Astrocyte (in vitro differentiated cells and primary cell): ENCODE measurements around the gene HOXB4. TPM values are rescaled to one million over a fixed set of nuclear protein-coding genes. Genes with fewer than 3 reads are reported as not detected.

Source experiments
- DNase-seq: peaks from one replicate; pipeline ENCODE4 v3.0.0-alpha.2; 2010; ENCODE audit warnings: low read depth
- FAIRE-seq: peaks from 2 replicates; lab custom pipeline; 2011; peaks lifted over from hg19 to GRCh38; lab: Jason Lieb, UNC
- H2AFZ ChIP-seq: 2 replicates; pipeline ENCODE4 v1.6.0; 2012; ENCODE audit warnings: low read depth, low read length, inconsistent platforms
- H3K27ac ChIP-seq: 2 replicates; pipeline ENCODE4 v1.5.1; 2011; ENCODE audit warnings: low read depth, low read length, inconsistent platforms
- H3K27me3 ChIP-seq: 2 replicates; pipeline ENCODE4 v1.6.0; 2011; ENCODE audit warnings: low read length, inconsistent platforms; ENCODE audit not compliant: insufficient read depth
- H3K36me3 ChIP-seq: 2 replicates; pipeline ENCODE4 v1.5.1; 2011; ENCODE audit warnings: low read length, inconsistent platforms; ENCODE audit not compliant: insufficient read depth
- H3K4me1 ChIP-seq: 2 replicates; pipeline ENCODE4 v1.5.1; 2011; ENCODE audit warnings: low read length, inconsistent platforms; ENCODE audit not compliant: insufficient read depth
- H3K4me2 ChIP-seq: 2 replicates; pipeline ENCODE4 v1.6.0; 2012; ENCODE audit warnings: low read length, inconsistent platforms
- H3K4me3 ChIP-seq: 2 replicates; pipeline ENCODE4 v1.5.1; 2011; ENCODE audit warnings: low read depth, mild to moderate bottlenecking, low read length, inconsistent platforms; ENCODE audit not compliant: insufficient read depth
- H3K79me2 ChIP-seq: 2 replicates; pipeline ENCODE4 v1.6.0; 2012; ENCODE audit warnings: mild to moderate bottlenecking, low read length, inconsistent platforms; ENCODE audit not compliant: insufficient read depth
- H3K9ac ChIP-seq: 2 replicates; pipeline ENCODE4 v1.6.0; 2012; ENCODE audit warnings: mild to moderate bottlenecking, low read length, inconsistent platforms
- H3K9me3 ChIP-seq: 2 replicates; pipeline ENCODE4 v1.5.1; 2012; ENCODE audit warnings: low read depth, mild to moderate bottlenecking, low read length, inconsistent platforms; ENCODE audit not compliant: insufficient read depth
- H4K20me1 ChIP-seq: 2 replicates; pipeline ENCODE4 v1.6.0; 2012; ENCODE audit warnings: low read length, inconsistent platforms; ENCODE audit not compliant: insufficient read depth
- H3K27ac Mint-ChIP-seq: one replicate; pipeline ENCODE4 v1.8.0; 2021; ENCODE audit warnings: mild to moderate bottlenecking, mixed read lengths; ENCODE audit not compliant: unreplicated experiment
- H3K27me3 Mint-ChIP-seq: one replicate; pipeline ENCODE4 v1.8.0; 2021; ENCODE audit warnings: low read depth, mixed read lengths; ENCODE audit not compliant: unreplicated experiment
- H3K36me3 Mint-ChIP-seq: one replicate; pipeline ENCODE4 v1.8.0; 2021; ENCODE audit warnings: low read depth, mixed read lengths; ENCODE audit not compliant: unreplicated experiment
- H3K4me1 Mint-ChIP-seq: one replicate; pipeline ENCODE4 v1.8.0; 2021; ENCODE audit warnings: low read depth, mixed read lengths; ENCODE audit not compliant: unreplicated experiment
- H3K4me3 Mint-ChIP-seq: one replicate; pipeline ENCODE4 v1.8.0; 2021; ENCODE audit warnings: mild to moderate bottlenecking, moderate library complexity, mixed read lengths; ENCODE audit not compliant: unreplicated experiment
- H3K9me3 Mint-ChIP-seq: one replicate; pipeline ENCODE4 v1.8.0; 2021; ENCODE audit warnings: mild to moderate bottlenecking, mixed read lengths; ENCODE audit not compliant: unreplicated experiment
- EZH2 ChIP-seq: IDR thresholded peaks from 2 replicates; pipeline ENCODE4 v1.6.1; 2012; ENCODE audit warnings: mild to moderate bottlenecking, low read length, inconsistent platforms; ENCODE audit not compliant: insufficient read depth
- total RNA-seq: library from RNA; stranded (reverse); gene quantifications from 2 replicates; pipeline ENCODE4 v1.2.1, GENCODE V29; 2021
- TF ChIP-seq, protein P1 (sequence below): IDR thresholded peaks from 2 replicates; pipeline ENCODE4 v1.5.1; 2011; ENCODE audit warnings: low read depth, mild to moderate bottlenecking, inconsistent platforms, low read length, moderate library complexity; ENCODE audit not compliant: insufficient read depth

The HOXB4 gene
- total RNA-seq, 1 donor from 2014 or later = not detected

GRCh38 chr17:48528153-48528935 is 49.8 kb downstream of the HOXB4 start:
- Histone ChIP-seq H3K27me3 (peaks cover 47% of the 10 kb centered on the region), H2AFZ (no peak overlapping the region), H3K79me2 (no peaks in the 10 kb centered on the region), H3K4me3 (no peak overlapping the region), H3K9me3 (no peaks in the 10 kb centered on the region), H3K4me1 (peaks cover 4% of the 10 kb centered on the region), H4K20me1 (no peaks in the 10 kb centered on the region), H3K9ac (no peak overlapping the region), H3K36me3 (no peaks in the 10 kb centered on the region), H3K4me2 (no peak overlapping the region), H3K27ac (no peak overlapping the region)
- Mint-ChIP-seq H3K4me1 (no peaks in the 10 kb centered on the region), H3K27me3 (peaks cover 92% of the 10 kb centered on the region), H3K9me3 (peaks cover 6% of the 10 kb centered on the region), H3K27ac (no peak overlapping the region), H3K4me3 (no peak overlapping the region), H3K36me3 (peaks cover 3% of the 10 kb centered on the region)
- FAIRE-seq = no peak
- TF ChIP-seq, protein P1, sequence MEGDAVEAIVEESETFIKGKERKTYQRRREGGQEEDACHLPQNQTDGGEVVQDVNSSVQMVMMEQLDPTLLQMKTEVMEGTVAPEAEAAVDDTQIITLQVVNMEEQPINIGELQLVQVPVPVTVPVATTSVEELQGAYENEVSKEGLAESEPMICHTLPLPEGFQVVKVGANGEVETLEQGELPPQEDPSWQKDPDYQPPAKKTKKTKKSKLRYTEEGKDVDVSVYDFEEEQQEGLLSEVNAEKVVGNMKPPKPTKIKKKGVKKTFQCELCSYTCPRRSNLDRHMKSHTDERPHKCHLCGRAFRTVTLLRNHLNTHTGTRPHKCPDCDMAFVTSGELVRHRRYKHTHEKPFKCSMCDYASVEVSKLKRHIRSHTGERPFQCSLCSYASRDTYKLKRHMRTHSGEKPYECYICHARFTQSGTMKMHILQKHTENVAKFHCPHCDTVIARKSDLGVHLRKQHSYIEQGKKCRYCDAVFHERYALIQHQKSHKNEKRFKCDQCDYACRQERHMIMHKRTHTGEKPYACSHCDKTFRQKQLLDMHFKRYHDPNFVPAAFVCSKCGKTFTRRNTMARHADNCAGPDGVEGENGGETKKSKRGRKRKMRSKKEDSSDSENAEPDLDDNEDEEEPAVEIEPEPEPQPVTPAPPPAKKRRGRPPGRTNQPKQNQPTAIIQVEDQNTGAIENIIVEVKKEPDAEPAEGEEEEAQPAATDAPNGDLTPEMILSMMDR = no peak
- no peak for TF ChIP-seq EZH2
- DNase-seq = no peak

DNA sequence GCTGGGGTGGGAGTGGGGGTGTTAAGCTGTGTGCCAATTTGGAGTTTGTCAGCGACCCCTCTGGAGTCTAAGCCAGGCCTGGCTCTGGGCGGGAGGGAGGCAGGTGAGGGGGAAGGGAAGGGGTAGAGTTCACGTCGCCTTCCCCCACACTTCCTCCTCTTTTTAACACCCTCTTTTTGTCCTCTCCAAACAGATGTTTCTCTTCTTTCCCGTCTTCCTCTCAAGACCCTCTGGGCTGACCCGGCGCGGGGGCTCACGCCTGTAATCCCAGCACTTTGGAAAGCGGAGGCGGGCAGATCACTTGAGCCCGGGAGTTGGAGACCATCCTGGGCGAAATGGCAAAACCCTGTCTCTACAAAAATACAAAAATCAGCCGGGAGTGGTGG is 50.6 kb downstream of the HOXB4 start:
- H4K20me1 ChIP-seq = no peaks in the 10 kb centered on the region
- H2AFZ ChIP-seq = no peak overlapping the region
- peaks cover 92% of the 10 kb centered on the region for H3K27me3 Mint-ChIP-seq
- no peak overlapping the region for H3K27ac Mint-ChIP-seq
- no peaks in the 10 kb centered on the region for H3K4me1 Mint-ChIP-seq
- TF ChIP-seq EZH2 = peak; percentile 50
- TF ChIP-seq, protein P1 = no peak
- no peak overlapping the region for H3K27ac ChIP-seq
- H3K9me3 ChIP-seq = no peaks in the 10 kb centered on the region
- H3K4me1 ChIP-seq = peaks cover 9% of the 10 kb centered on the region
- H3K9ac ChIP-seq = no peak overlapping the region
- H3K79me2 ChIP-seq = no peaks in the 10 kb centered on the region
- peaks cover 2% of the 10 kb centered on the region for H3K36me3 Mint-ChIP-seq
- H3K4me2 ChIP-seq = peak overlapping the region; percentile 58
- H3K4me3 ChIP-seq = no peak overlapping the region
- peaks cover 4% of the 10 kb centered on the region for H3K9me3 Mint-ChIP-seq
- H3K4me3 Mint-ChIP-seq = peak overlapping the region; percentile 60
- DNase-seq (no peak), FAIRE-seq (no peak)
- H3K27me3 ChIP-seq = peaks cover 50% of the 10 kb centered on the region
- H3K36me3 ChIP-seq = no peaks in the 10 kb centered on the region
